HepG2 (cell line): ENCODE results near the gene TLN1. TPM values are rescaled to one million over a fixed set of nuclear protein-coding genes. Genes with fewer than 3 reads are reported as not detected.

Experiments used
- ATAC-seq: fragments of 200-7000 bp; cut with Tn5 transposase; 3 replicates; pipeline ENCODE4 v1.9.1; 2020; ENCODE audit warnings: mild to moderate bottlenecking, moderate library complexity
- BruUV-seq: library from RNA; stranded (reverse); fragments of 400-500 nt; replicated peaks from 2 replicates; lab custom pipeline; 2021; lab: Mats Ljungman, UMichigan
- CTCF ChIA-PET: fragments of 300-600 bp; formaldehyde crosslinking; extraction: SDS; loops from one replicate; lab custom pipeline; 2021; ENCODE audit warnings: low total read pairs, inconsistent platforms, low intra/inter-chr PET ratio; lab: Yijun Ruan, JAX
- POLR2A ChIA-PET: fragments of 350-600 bp; sonication (Branson Sonifier 250); formaldehyde crosslinking; loops from one replicate; lab custom pipeline; 2020; ENCODE audit warnings: antibody characterized with exemption, inconsistent platforms; lab: Yijun Ruan, JAX
- DNase-seq: peaks from one replicate; pipeline ENCODE4 v3.0.0-alpha.2; 2015; ENCODE audit warnings: low spot score
- FAIRE-seq: peaks from 3 replicates; lab custom pipeline; 2011; peaks lifted over from hg19 to GRCh38; lab: Jason Lieb, UNC
- H2AFZ ChIP-seq: one replicate; pipeline ENCODE4 v1.6.1; 2011; ENCODE audit warnings: low read length, inconsistent platforms
- H3K27ac ChIP-seq: fragments of 300-600 bp; 3 replicates; pipeline ENCODE4 v1.8.0; 2011; ENCODE audit warnings: mixed run types, mild to moderate bottlenecking, mixed read lengths, low read length, inconsistent platforms; ENCODE audit not compliant: insufficient read depth; ENCODE audit errors: extremely low read length
- H3K27me3 ChIP-seq, 2 experiments: fragments of 200-600 bp in 1 of 2; 2 replicates in 1 of 2; 3 replicates in 1 of 2; pipeline versions ENCODE4 v1.6.0 to v1.8.0; 2011; ENCODE audit warnings: low read length in 2 of 2, mild to moderate bottlenecking in 2 of 2, moderate library complexity in 2 of 2, inconsistent platforms in 1 of 2; ENCODE audit not compliant: insufficient read depth in 2 of 2, control insufficient read depth in 1 of 2
- H3K36me3 ChIP-seq, 2 experiments: fragments of 200-600 bp in 1 of 2; replicated peaks in 1 of 2; 2 replicates in 1 of 2; 3 replicates in 1 of 2; pipeline versions ENCODE4 v1.5.1 to v1.8.0; 2011; ENCODE audit warnings: low read length in 2 of 2, inconsistent platforms in 1 of 2; ENCODE audit not compliant: insufficient read depth in 2 of 2, control insufficient read depth in 1 of 2
- H3K4me1 ChIP-seq: 2 replicates; pipeline ENCODE4 v1.5.1; 2012; ENCODE audit warnings: low read length, inconsistent platforms; ENCODE audit not compliant: insufficient read depth
- H3K4me2 ChIP-seq: 2 replicates; pipeline ENCODE4 v1.6.0; 2011; ENCODE audit warnings: low read depth, low read length, inconsistent platforms
- H3K4me3 ChIP-seq, 3 experiments: fragments of 200-600 bp in 1 of 3; sonication (generic), shearing (Covaris generic) in 1 of 3; replicated peaks in 1 of 3; 2 replicates each; pipeline ENCODE4 v1.5.1; 2011 to 2016; ENCODE audit warnings: low read length in 3 of 3, inconsistent platforms in 2 of 3, low read depth in 2 of 3, mild to moderate bottlenecking in 2 of 3, control low read depth in 1 of 3, mixed read lengths in 1 of 3; ENCODE audit not compliant: insufficient read depth in 1 of 3
- H3K79me2 ChIP-seq: one replicate; pipeline ENCODE4 v1.6.1; 2011; ENCODE audit warnings: low read length, inconsistent platforms; ENCODE audit not compliant: insufficient read depth
- H3K9ac ChIP-seq: 2 replicates; pipeline ENCODE4 v1.6.0; 2011; ENCODE audit warnings: mild to moderate bottlenecking, low read depth, low read length, inconsistent platforms; ENCODE audit not compliant: insufficient read depth
- H3K9me3 ChIP-seq: 2 replicates; pipeline ENCODE4 v1.5.1; 2012; ENCODE audit warnings: mild to moderate bottlenecking, low read length
- H4K20me1 ChIP-seq: 2 replicates; pipeline ENCODE4 v1.6.0; 2011; ENCODE audit warnings: inconsistent platforms, mild to moderate bottlenecking, low read length, moderate library complexity; ENCODE audit not compliant: insufficient read depth
- GABPB1 ChIP-seq: IDR thresholded peaks from 2 replicates; pipeline ENCODE4 v1.6.1; 2016; ENCODE audit warnings: mild to moderate bottlenecking, missing genetic modification reagents, moderate library complexity, missing compliant biosample characterization
- WGBS: methylation state at CpG from one replicate; pipeline ENCODE4 v1.1.6; 2017; ENCODE audit warnings: low lambda C conversion rate; 5-methylcytosine and 5-hydroxymethylcytosine counted together
- in situ Hi-C: cut with HindIII; loops from 2 replicates; pipeline ENCODE4 v1.10.0; 2017; ENCODE audit warnings: low pct_unique_long_range_greater_than_20kb; ENCODE audit not compliant: extremely low pct_ligation_motif_present
- intact Hi-C: fragments of 100-400 bp; cut with micrococcal nuclease; formaldehyde crosslinking; loops from one replicate; pipeline ENCODE4 v1.10.0; 2022; ENCODE audit not compliant: unreplicated experiment
- polyA plus RNA-seq, 8 experiments: library from polyadenylated mRNA; depleted of rRNA in 3 of 8; stranded (reverse) in 7 of 8; unstranded in 1 of 8; fragments of >200 nt; fragmentation: Illumina TruSeq in 4 of 8; extraction: Trizol in 4 of 8; gene quantifications; 2 replicates each; pipeline versions ENCODE4 v1.2.1 to v1.2.3, GENCODE V29; 2011 to 2016; ENCODE audit warnings: low read depth in 4 of 8, missing spikeins in 1 of 8, mixed read lengths in 1 of 8; ENCODE audit not compliant: insufficient read depth in 1 of 8
- total RNA-seq, 5 experiments: library from RNA; depleted of rRNA; stranded (reverse); fragments of >200 nt; fragmentation: Illumina TruSeq; extraction: Trizol; gene quantifications; 2 replicates each; pipeline ENCODE4 v1.2.3, GENCODE V29; 2016; ENCODE audit warnings: low read depth in 1 of 5
- TF ChIP-seq, protein P1 (sequence below): sonication (generic); formaldehyde crosslinking; IDR thresholded peaks from 2 replicates; pipeline ENCODE4 v1.8.1; 2022; ENCODE audit warnings: low read depth, mild to moderate bottlenecking, missing genetic modification reagents
- TF ChIP-seq, protein P2 (sequence below): sonication (generic); formaldehyde crosslinking; IDR thresholded peaks from 2 replicates; pipeline ENCODE4 v1.9.0; 2021; ENCODE audit warnings: missing genetic modification reagents, mild to moderate bottlenecking, borderline replicate concordance
- TF ChIP-seq, protein P3 (sequence below): sonication (generic); formaldehyde crosslinking; IDR thresholded peaks from 2 replicates; pipeline ENCODE4 v1.4.0; 2020; ENCODE audit warnings: missing genetic modification reagents
- TF ChIP-seq, protein P4 (sequence below): sonication (generic); formaldehyde crosslinking; IDR thresholded peaks from 2 replicates; pipeline ENCODE4 v1.4.0; 2020; ENCODE audit warnings: missing genetic modification reagents

The TLN1 gene
- total and polyA plus RNA-seq, 2 of the 13 experiments (the other 11 are each of a cell fraction or from before 2014, with no cell fraction given) = 35.2 to 51.8 TPM

DNA sequence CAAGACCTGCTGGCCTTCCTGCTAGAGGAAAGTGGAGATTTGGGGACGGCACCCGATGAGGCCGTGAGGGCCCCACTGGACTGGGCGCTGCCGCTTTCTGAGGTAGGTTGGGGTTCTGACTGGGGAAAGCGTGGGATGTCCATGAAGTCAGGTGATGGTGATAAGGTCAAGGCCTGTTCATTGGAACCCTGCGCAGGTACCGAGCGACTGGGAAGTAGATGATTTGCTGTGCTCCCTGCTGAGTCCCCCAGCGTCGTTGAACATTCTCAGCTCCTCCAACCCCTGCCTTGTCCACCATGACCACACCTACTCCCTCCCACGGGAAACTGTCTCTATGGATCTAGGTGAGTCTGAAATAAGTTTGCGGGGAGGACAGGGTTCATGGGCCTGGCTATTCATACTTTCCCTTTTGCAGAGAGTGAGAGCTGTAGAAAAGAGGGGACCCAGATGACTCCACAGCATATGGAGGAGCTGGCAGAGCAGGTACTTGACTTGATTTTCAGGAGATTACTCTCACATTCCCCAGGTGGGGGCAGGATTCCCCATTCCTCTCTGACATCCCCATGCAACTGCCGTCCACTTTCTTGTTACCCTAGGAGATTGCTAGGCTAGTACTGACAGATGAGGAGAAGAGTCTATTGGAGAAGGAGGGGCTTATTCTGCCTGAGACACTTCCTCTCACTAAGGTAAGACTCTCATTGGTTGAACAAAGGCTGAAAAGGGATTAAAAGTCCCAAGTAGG, 976 bp upstream of the TLN1 start:
- peak overlapping the region; percentile 98 for H3K4me2 ChIP-seq
- peaks cover 16 to 39% of the 10 kb centered on the region in 2 experiments for H3K36me3 ChIP-seq
- peak overlapping the region; percentile 92 to 98 (median 92) for H3K4me3 ChIP-seq
- H2AFZ ChIP-seq = no peak overlapping the region
- 2% methylated on average over 6 of the region's 14 CpGs for WGBS
- in situ Hi-C loops (no loop called here), intact Hi-C loops (loop anchor here (1.0 to 10.0 kb wide), 5 partner anchors 16 to 238 kb away; partner anchors contain the start of genes CCDC107, FAM221B, GBA2 and RGP1)
- H3K27ac ChIP-seq = peak overlapping the region; percentile 95
- no peaks in the 10 kb centered on the region; a peak in 1 of 5 replicates for H3K27me3 ChIP-seq
- H3K9ac ChIP-seq = peak overlapping the region; percentile 86
- no peaks in the 10 kb centered on the region for H3K9me3 ChIP-seq
- FAIRE-seq (peak; percentile 8), DNase-seq (peak; percentile 60), ATAC-seq (peak; percentile 26)
- TSS peak; percentile 77 for BruUV-seq
- ChIA-PET CTCF (no interaction called here), POLR2A (interaction anchor here (1.0 to 4.1 kb wide), 16 partner anchors 8 to 244 kb away, joined by 3 to 102 read pairs (median 12); partner anchors contain the start of genes ARHGEF39, CCDC107, GBA2 and HINT2)
- H3K4me1 ChIP-seq = peaks cover 46% of the 10 kb centered on the region
- H3K79me2 ChIP-seq = peaks cover 49% of the 10 kb centered on the region
- H4K20me1 ChIP-seq = peaks cover 30% of the 10 kb centered on the region
- TF ChIP-seq, protein P1, sequence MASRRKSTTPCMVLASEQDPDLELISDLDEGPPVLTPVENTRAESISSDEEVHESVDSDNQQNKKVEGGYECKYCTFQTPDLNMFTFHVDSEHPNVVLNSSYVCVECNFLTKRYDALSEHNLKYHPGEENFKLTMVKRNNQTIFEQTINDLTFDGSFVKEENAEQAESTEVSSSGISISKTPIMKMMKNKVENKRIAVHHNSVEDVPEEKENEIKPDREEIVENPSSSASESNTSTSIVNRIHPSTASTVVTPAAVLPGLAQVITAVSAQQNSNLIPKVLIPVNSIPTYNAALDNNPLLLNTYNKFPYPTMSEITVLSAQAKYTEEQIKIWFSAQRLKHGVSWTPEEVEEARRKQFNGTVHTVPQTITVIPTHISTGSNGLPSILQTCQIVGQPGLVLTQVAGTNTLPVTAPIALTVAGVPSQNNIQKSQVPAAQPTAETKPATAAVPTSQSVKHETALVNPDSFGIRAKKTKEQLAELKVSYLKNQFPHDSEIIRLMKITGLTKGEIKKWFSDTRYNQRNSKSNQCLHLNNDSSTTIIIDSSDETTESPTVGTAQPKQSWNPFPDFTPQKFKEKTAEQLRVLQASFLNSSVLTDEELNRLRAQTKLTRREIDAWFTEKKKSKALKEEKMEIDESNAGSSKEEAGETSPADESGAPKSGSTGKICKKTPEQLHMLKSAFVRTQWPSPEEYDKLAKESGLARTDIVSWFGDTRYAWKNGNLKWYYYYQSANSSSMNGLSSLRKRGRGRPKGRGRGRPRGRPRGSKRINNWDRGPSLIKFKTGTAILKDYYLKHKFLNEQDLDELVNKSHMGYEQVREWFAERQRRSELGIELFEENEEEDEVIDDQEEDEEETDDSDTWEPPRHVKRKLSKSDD = no peak
- TF ChIP-seq, protein P2, sequence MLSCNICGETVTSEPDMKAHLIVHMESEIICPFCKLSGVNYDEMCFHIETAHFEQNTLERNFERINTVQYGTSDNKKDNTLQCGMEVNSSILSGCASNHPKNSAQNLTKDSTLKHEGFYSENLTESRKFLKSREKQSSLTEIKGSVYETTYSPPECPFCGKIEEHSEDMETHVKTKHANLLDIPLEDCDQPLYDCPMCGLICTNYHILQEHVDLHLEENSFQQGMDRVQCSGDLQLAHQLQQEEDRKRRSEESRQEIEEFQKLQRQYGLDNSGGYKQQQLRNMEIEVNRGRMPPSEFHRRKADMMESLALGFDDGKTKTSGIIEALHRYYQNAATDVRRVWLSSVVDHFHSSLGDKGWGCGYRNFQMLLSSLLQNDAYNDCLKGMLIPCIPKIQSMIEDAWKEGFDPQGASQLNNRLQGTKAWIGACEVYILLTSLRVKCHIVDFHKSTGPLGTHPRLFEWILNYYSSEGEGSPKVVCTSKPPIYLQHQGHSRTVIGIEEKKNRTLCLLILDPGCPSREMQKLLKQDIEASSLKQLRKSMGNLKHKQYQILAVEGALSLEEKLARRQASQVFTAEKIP (CRISPR knock-in tag) = no peak
- TF ChIP-seq, protein P3, sequence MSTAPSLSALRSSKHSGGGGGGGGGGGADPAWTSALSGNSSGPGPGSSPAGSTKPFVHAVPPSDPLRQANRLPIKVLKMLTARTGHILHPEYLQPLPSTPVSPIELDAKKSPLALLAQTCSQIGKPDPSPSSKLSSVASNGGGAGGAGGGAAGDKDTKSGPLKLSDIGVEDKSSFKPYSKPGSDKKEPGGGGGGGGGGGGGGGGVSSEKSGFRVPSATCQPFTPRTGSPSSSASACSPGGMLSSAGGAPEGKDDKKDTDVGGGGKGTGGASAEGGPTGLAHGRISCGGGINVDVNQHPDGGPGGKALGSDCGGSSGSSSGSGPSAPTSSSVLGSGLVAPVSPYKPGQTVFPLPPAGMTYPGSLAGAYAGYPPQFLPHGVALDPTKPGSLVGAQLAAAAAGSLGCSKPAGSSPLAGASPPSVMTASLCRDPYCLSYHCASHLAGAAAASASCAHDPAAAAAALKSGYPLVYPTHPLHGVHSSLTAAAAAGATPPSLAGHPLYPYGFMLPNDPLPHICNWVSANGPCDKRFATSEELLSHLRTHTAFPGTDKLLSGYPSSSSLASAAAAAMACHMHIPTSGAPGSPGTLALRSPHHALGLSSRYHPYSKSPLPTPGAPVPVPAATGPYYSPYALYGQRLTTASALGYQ = no peak
- TF ChIP-seq, protein P4, sequence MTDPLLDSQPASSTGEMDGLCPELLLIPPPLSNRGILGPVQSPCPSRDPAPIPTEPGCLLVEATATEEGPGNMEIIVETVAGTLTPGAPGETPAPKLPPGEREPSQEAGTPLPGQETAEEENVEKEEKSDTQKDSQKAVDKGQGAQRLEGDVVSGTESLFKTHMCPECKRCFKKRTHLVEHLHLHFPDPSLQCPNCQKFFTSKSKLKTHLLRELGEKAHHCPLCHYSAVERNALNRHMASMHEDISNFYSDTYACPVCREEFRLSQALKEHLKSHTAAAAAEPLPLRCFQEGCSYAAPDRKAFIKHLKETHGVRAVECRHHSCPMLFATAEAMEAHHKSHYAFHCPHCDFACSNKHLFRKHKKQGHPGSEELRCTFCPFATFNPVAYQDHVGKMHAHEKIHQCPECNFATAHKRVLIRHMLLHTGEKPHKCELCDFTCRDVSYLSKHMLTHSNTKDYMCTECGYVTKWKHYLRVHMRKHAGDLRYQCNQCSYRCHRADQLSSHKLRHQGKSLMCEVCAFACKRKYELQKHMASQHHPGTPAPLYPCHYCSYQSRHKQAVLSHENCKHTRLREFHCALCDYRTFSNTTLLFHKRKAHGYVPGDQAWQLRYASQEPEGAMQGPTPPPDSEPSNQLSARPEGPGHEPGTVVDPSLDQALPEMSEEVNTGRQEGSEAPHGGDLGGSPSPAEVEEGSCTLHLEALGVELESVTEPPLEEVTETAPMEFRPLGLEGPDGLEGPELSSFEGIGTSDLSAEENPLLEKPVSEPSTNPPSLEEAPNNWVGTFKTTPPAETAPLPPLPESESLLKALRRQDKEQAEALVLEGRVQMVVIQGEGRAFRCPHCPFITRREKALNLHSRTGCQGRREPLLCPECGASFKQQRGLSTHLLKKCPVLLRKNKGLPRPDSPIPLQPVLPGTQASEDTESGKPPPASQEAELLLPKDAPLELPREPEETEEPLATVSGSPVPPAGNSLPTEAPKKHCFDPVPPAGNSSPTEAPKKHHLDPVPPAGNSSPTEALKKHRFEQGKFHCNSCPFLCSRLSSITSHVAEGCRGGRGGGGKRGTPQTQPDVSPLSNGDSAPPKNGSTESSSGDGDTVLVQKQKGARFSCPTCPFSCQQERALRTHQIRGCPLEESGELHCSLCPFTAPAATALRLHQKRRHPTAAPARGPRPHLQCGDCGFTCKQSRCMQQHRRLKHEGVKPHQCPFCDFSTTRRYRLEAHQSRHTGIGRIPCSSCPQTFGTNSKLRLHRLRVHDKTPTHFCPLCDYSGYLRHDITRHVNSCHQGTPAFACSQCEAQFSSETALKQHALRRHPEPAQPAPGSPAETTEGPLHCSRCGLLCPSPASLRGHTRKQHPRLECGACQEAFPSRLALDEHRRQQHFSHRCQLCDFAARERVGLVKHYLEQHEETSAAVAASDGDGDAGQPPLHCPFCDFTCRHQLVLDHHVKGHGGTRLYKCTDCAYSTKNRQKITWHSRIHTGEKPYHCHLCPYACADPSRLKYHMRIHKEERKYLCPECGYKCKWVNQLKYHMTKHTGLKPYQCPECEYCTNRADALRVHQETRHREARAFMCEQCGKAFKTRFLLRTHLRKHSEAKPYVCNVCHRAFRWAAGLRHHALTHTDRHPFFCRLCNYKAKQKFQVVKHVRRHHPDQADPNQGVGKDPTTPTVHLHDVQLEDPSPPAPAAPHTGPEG (CRISPR knock-in tag) = no peak
- no peak for TF ChIP-seq GABPB1 (CRISPR knock-in tag)
